Neural progenitor cell (in vitro differentiated cells): ENCODE results near the gene CCNL1.

Source experiments
- EZH2 ChIP-seq: fragments of 200-600 bp; sonication (generic); IDR thresholded peaks from 2 replicates; pipeline ENCODE4 v1.6.1; 2017; ENCODE audit warnings: antibody characterized with exemption, mild to moderate bottlenecking, moderate library complexity
- EZH2phosphoT487 ChIP-seq: fragments of 200-600 bp; sonication (generic); IDR thresholded peaks from 2 replicates; pipeline ENCODE4 v1.6.1; 2017; ENCODE audit warnings: antibody characterized with exemption
- TF ChIP-seq, protein P1 (sequence below): fragments of 200-600 bp; sonication (generic); IDR thresholded peaks from 2 replicates; pipeline ENCODE4 v1.5.1; 2017; ENCODE audit warnings: antibody characterized with exemption, mild to moderate bottlenecking

DNA sequence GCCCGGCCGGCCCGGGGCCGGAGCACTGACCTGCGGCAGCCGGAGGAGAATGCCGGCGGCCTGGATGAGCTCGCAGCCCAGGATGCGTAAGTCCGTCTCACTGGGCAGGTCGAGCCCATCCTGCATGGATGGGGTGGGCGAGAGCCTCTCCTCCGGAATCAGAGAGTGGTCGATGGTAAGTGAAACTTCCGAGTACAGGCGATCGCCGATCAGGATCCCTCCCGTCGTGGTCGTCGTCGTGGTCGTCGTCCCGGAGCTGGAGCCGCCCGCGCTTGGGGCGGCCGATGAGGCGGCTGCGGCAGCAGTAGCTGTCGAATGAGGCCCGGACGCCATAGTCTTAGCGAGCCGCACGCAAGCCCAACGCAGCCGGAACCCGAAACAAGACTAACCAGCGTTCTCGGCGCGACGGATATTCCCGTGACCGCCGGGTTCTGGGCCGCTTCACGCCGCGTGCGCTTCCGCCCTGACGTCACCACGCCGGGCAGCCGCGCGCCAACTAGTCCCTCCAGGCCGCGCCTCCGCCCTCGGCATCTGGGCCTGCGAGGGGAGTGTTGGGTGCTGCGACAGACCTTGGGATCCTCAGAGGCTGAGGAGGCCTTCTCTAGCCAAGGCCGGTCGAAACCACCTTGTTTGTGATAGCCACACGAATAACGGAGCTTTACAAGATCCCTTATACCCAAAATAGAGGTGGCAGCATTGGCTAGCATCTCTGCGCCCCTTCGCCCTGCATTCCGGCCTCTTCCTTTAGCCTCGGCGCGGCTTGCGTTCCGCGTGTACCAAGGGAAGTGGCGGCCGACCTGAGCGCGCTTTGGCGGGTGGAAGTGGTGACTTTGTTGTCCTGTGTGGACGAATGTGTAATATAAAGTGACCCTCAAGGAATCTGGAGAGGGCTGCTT lies at the start of gene CCNL1:
- TF ChIP-seq, protein P1, sequence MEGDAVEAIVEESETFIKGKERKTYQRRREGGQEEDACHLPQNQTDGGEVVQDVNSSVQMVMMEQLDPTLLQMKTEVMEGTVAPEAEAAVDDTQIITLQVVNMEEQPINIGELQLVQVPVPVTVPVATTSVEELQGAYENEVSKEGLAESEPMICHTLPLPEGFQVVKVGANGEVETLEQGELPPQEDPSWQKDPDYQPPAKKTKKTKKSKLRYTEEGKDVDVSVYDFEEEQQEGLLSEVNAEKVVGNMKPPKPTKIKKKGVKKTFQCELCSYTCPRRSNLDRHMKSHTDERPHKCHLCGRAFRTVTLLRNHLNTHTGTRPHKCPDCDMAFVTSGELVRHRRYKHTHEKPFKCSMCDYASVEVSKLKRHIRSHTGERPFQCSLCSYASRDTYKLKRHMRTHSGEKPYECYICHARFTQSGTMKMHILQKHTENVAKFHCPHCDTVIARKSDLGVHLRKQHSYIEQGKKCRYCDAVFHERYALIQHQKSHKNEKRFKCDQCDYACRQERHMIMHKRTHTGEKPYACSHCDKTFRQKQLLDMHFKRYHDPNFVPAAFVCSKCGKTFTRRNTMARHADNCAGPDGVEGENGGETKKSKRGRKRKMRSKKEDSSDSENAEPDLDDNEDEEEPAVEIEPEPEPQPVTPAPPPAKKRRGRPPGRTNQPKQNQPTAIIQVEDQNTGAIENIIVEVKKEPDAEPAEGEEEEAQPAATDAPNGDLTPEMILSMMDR, result no peak
- TF ChIP-seq EZH2phosphoT487 (no peak), EZH2 (no peak)
